Measurements from ENCODE around the gene LRFN2.

GRCh38 chr6:40348591-40348990 is 238.6 kb downstream of the LRFN2 start:
- no peak for TF ChIP-seq CTCF (IDR thresholded peaks at IDR 0.05)
- no peak for TF ChIP-seq POLR2A (IDR thresholded peaks at IDR 0.05)
